Neural cell (in vitro differentiated cells): Measurements from ENCODE around the gene SAP30BP.

Experiments
- CTCF ChIP-seq: fragments of 450-650 bp; IDR thresholded peaks from 2 replicates; pipeline ENCODE4 v1.5.1; 2014; ENCODE audit warnings: antibody characterized with exemption, mild to moderate bottlenecking, moderate library complexity; ENCODE audit not compliant: poor library complexity, severe bottlenecking
- POLR2AphosphoS5 ChIP-seq: IDR thresholded peaks from 2 replicates; pipeline ENCODE4 v1.6.1; 2012
- REST ChIP-seq: IDR thresholded peaks from 2 replicates; pipeline ENCODE4 v1.6.1; 2012; ENCODE audit warnings: borderline replicate concordance

GRCh38 chr17:75707079-75707571 is 40.0 kb downstream of the SAP30BP start:
- no peak for TF ChIP-seq CTCF
- TF ChIP-seq POLR2AphosphoS5: no peak
- no peak for TF ChIP-seq REST
